H9 (cell line): Measurements from ENCODE around the gene ERN1. TPM values are rescaled to one million over a fixed set of nuclear protein-coding genes. Genes with fewer than 3 reads are reported as not detected.

ENCODE experiments used
- DNase-seq: peaks from one replicate; pipeline ENCODE4 v3.0.0-alpha.2; 2017
- H2AFZ ChIP-seq: one replicate; pipeline ENCODE4 v1.6.1; 2013; ENCODE audit warnings: mild to moderate bottlenecking, low read length, control low read depth, moderate library complexity
- H2AK5ac ChIP-seq: 2 replicates; pipeline ENCODE4 v1.6.1; 2013; ENCODE audit warnings: low read length, control low read depth, mixed read lengths; ENCODE audit not compliant: insufficient read length
- H2BK120ac ChIP-seq: one replicate; pipeline ENCODE4 v1.6.1; 2013; ENCODE audit warnings: low read depth, mild to moderate bottlenecking, low read length, control low read depth, inconsistent platforms; ENCODE audit not compliant: poor library complexity, severe bottlenecking
- H2BK12ac ChIP-seq: 2 replicates; pipeline ENCODE4 v1.6.1; 2013; ENCODE audit warnings: low read length, control low read depth, mixed read lengths, low read depth; ENCODE audit not compliant: insufficient read length
- H2BK15ac ChIP-seq: 2 replicates; pipeline ENCODE4 v1.6.1; 2013; ENCODE audit warnings: low read depth, low read length, control low read depth
- H2BK20ac ChIP-seq: one replicate; pipeline ENCODE4 v1.6.1; 2013; ENCODE audit warnings: low read depth, mild to moderate bottlenecking, low read length, control low read depth, inconsistent platforms; ENCODE audit not compliant: poor library complexity, severe bottlenecking
- H2BK5ac ChIP-seq: 2 replicates; pipeline ENCODE4 v1.6.1; 2013; ENCODE audit warnings: low read length, control low read depth, mixed read lengths; ENCODE audit not compliant: insufficient read length
- H3K14ac ChIP-seq: 2 replicates; pipeline ENCODE4 v1.6.1; 2013; ENCODE audit warnings: low read length, control low read depth; ENCODE audit not compliant: insufficient read depth
- H3K18ac ChIP-seq: 2 replicates; pipeline ENCODE4 v1.6.1; 2013; ENCODE audit warnings: low read depth, mild to moderate bottlenecking, mixed read lengths, low read length, control low read depth; ENCODE audit not compliant: insufficient read length
- H3K23ac ChIP-seq: 2 replicates; pipeline ENCODE4 v1.6.1; 2013; ENCODE audit warnings: low read length, control low read depth, mixed read lengths, low read depth; ENCODE audit not compliant: insufficient read length
- H3K23me2 ChIP-seq: 2 replicates; pipeline ENCODE4 v1.6.1; 2013; ENCODE audit warnings: low read depth, mild to moderate bottlenecking, mixed read lengths, low read length, control low read depth; ENCODE audit not compliant: insufficient read length, poor library complexity, severe bottlenecking
- H3K27ac ChIP-seq: 2 replicates; pipeline ENCODE4 v1.5.1; 2013; ENCODE audit warnings: low read length, control low read depth, mixed read lengths, low read depth; ENCODE audit not compliant: insufficient read length
- H3K27me3 ChIP-seq: 2 replicates; pipeline ENCODE4 v1.6.1; 2013; ENCODE audit warnings: low read length, control low read depth, inconsistent platforms; ENCODE audit not compliant: insufficient read depth
- H3K4ac ChIP-seq: 2 replicates; pipeline ENCODE4 v1.6.1; 2013; ENCODE audit warnings: low read depth, mild to moderate bottlenecking, control low read depth, inconsistent platforms, low read length, moderate library complexity
- H3K4me1 ChIP-seq: 2 replicates; pipeline ENCODE4 v1.6.1; 2013; ENCODE audit warnings: low read length, control low read depth, inconsistent platforms; ENCODE audit not compliant: insufficient read depth
- H3K4me2 ChIP-seq: 2 replicates; pipeline ENCODE4 v1.6.1; 2013; ENCODE audit warnings: low read length, control low read depth, mixed read lengths; ENCODE audit not compliant: insufficient read length, insufficient read depth
- H3K56ac ChIP-seq: 2 replicates; pipeline ENCODE4 v1.6.1; 2013; ENCODE audit warnings: low read depth, mild to moderate bottlenecking, mixed read lengths, low read length, control low read depth; ENCODE audit not compliant: insufficient read length
- H3K79me1 ChIP-seq: 2 replicates; pipeline ENCODE4 v1.6.1; 2013; ENCODE audit warnings: low read depth, mild to moderate bottlenecking, moderate library complexity, low read length, control low read depth, inconsistent platforms; ENCODE audit not compliant: insufficient read depth, poor library complexity, severe bottlenecking
- H3K79me2 ChIP-seq: 2 replicates; pipeline ENCODE4 v1.6.1; 2013; ENCODE audit warnings: low read length, control low read depth, inconsistent platforms; ENCODE audit not compliant: insufficient read depth
- H3K9ac ChIP-seq: 2 replicates; pipeline ENCODE4 v1.6.1; 2013; ENCODE audit warnings: low read length, control low read depth, mixed read lengths; ENCODE audit not compliant: insufficient read length; ENCODE audit errors: extremely low read depth
- H3K9me3 ChIP-seq: one replicate; pipeline ENCODE4 v1.6.1; 2013; ENCODE audit warnings: low read depth, low read length, inconsistent platforms; ENCODE audit not compliant: control insufficient read depth
- H3T11ph ChIP-seq: one replicate; pipeline ENCODE4 v1.6.1; 2013; ENCODE audit warnings: mild to moderate bottlenecking, low read length, control low read depth, inconsistent platforms
- H4K20me1 ChIP-seq: one replicate; pipeline ENCODE4 v1.6.1; 2013; ENCODE audit not compliant: control insufficient read depth, insufficient read length, insufficient read depth
- H4K5ac ChIP-seq: 2 replicates; pipeline ENCODE4 v1.6.1; 2013; ENCODE audit warnings: low read depth, mild to moderate bottlenecking, mixed read lengths, low read length, control low read depth; ENCODE audit not compliant: insufficient read length
- H4K8ac ChIP-seq: replicated peaks from 2 replicates; pipeline ENCODE4 v1.6.1; 2013; ENCODE audit warnings: low read length, control low read depth, mixed read lengths, low read depth; ENCODE audit not compliant: insufficient read length
- H4K91ac ChIP-seq: 2 replicates; pipeline ENCODE4 v1.6.1; 2013; ENCODE audit warnings: low read depth, mild to moderate bottlenecking, moderate library complexity, mixed read lengths, low read length, control low read depth; ENCODE audit not compliant: insufficient read length
- H3K27ac Mint-ChIP-seq, 3 experiments: 2 replicates in 2 of 3; 3 replicates in 1 of 3; pipeline ENCODE4 v1.8.0; 2020 to 2021; ENCODE audit warnings: mixed read lengths in 3 of 3, mild to moderate bottlenecking in 1 of 3, moderate library complexity in 1 of 3
- H3K27me3 Mint-ChIP-seq: 2 replicates; pipeline ENCODE4 v1.8.0; 2021; ENCODE audit warnings: low read depth, mild to moderate bottlenecking, moderate library complexity, mixed read lengths
- H3K36me3 Mint-ChIP-seq, 3 experiments: 2 replicates in 2 of 3; 3 replicates in 1 of 3; pipeline ENCODE4 v1.8.0; 2020 to 2021; ENCODE audit warnings: low read depth in 3 of 3, mixed read lengths in 3 of 3; ENCODE audit not compliant: insufficient read depth in 1 of 3
- H3K4me1 Mint-ChIP-seq, 2 experiments: 2 replicates each; pipeline ENCODE4 v1.8.0; 2020; ENCODE audit warnings: mixed read lengths in 2 of 2
- H3K4me3 Mint-ChIP-seq, 2 experiments: 2 replicates in 1 of 2; 3 replicates in 1 of 2; pipeline ENCODE4 v1.8.0; 2020 to 2021; ENCODE audit warnings: mild to moderate bottlenecking in 2 of 2, mixed read lengths in 2 of 2, moderate library complexity in 1 of 2
- H3K9me3 Mint-ChIP-seq, 2 experiments: 2 replicates in 1 of 2; 3 replicates in 1 of 2; pipeline ENCODE4 v1.8.0; 2020; ENCODE audit warnings: mild to moderate bottlenecking in 2 of 2, mixed read lengths in 2 of 2, moderate library complexity in 1 of 2
- WGBS: extraction: QIAGEN DNeasy Blood & Tissue Kit; methylation state at CpG from one replicate; pipeline ENCODE4 v1.1.7; 2013; ENCODE audit warnings: missing lambda C conversion rate, low lambda C conversion rate, mixed read lengths; ENCODE audit not compliant: insufficient read length; ENCODE audit errors: extremely low coverage; 5-methylcytosine and 5-hydroxymethylcytosine counted together
- total RNA-seq: library from RNA; stranded (reverse); gene quantifications from 2 replicates; pipeline ENCODE4 v1.2.1, GENCODE V29; 2021
- TF ChIP-seq, protein P1 (sequence below): fragments of 200-600 bp; sonication (generic); conservative IDR thresholded peaks from 3 replicates; pipeline ENCODE4 v1.8.0; 2021; ENCODE audit warnings: antibody characterized with exemption, mild to moderate bottlenecking

The ERN1 gene
- total RNA-seq, 1 experiment from 2014 or later: 5.0 TPM

DNA sequence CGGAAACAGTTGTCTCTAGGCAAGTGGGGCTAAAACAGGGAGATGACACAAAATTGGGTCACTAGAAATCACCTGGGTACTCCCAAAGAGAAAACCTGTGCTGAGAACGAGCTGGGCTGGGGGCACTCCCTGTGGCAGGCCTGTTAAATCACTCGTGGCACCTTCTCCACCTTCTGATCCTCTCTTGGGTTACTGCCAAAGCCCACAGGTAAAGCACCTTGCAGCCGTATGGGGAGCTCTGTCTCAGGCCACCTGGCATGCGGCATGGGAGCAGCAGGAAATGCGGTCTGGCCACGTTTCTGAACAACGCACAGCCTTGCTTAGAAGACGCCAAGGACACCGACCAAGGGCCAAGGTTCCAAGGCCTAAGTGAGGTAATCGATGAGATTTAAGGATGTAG is 88.0 kb downstream of the ERN1 start:
- Histone ChIP-seq H3K14ac (no peak overlapping the region), H3K79me2 (no peaks in the 10 kb centered on the region), H4K5ac (no peak overlapping the region), H3K27me3 (no peaks in the 10 kb centered on the region), H3K23me2 (no peaks in the 10 kb centered on the region), H3K18ac (no peak overlapping the region), H3K56ac (no peak overlapping the region), H4K91ac (no peak overlapping the region), H3K4me2 (no peak overlapping the region), H2AFZ (no peak overlapping the region), H2BK12ac (no peak overlapping the region), H2BK5ac (no peak overlapping the region), H4K8ac (no peak overlapping the region), H3K9ac (no peak overlapping the region), H2BK20ac (no peak overlapping the region), H3K4me1 (no peaks in the 10 kb centered on the region), H3K4ac (no peak overlapping the region), H2BK120ac (no peak overlapping the region), H3T11ph (no peak overlapping the region), H2BK15ac (no peak overlapping the region), H3K9me3 (no peaks in the 10 kb centered on the region), H4K20me1 (no peaks in the 10 kb centered on the region), H3K79me1 (no peaks in the 10 kb centered on the region), H2AK5ac (no peak overlapping the region), H3K27ac (no peak overlapping the region), H3K23ac (no peak overlapping the region)
- no peaks in the 10 kb centered on the region for H3K27me3 Mint-ChIP-seq
- peaks cover 0 to 12% (median 1%) of the 10 kb centered on the region in 3 experiments; a peak in 1 of 7 replicates for H3K36me3 Mint-ChIP-seq
- no peaks in the 10 kb centered on the region for H3K4me1 Mint-ChIP-seq
- TF ChIP-seq, protein P1, sequence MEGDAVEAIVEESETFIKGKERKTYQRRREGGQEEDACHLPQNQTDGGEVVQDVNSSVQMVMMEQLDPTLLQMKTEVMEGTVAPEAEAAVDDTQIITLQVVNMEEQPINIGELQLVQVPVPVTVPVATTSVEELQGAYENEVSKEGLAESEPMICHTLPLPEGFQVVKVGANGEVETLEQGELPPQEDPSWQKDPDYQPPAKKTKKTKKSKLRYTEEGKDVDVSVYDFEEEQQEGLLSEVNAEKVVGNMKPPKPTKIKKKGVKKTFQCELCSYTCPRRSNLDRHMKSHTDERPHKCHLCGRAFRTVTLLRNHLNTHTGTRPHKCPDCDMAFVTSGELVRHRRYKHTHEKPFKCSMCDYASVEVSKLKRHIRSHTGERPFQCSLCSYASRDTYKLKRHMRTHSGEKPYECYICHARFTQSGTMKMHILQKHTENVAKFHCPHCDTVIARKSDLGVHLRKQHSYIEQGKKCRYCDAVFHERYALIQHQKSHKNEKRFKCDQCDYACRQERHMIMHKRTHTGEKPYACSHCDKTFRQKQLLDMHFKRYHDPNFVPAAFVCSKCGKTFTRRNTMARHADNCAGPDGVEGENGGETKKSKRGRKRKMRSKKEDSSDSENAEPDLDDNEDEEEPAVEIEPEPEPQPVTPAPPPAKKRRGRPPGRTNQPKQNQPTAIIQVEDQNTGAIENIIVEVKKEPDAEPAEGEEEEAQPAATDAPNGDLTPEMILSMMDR: no peak
- no peaks in the 10 kb centered on the region for H3K9me3 Mint-ChIP-seq
- no peak for DNase-seq
- H3K27ac Mint-ChIP-seq: no peak overlapping the region
- no CpG with 5 or more reads among the region's 11 CpGs for WGBS
- no peak overlapping the region for H3K4me3 Mint-ChIP-seq
